Measurements from ENCODE around the gene PTPRR. TPM values are rescaled to one million over a fixed set of nuclear protein-coding genes. Genes with fewer than 3 reads are reported as not detected.

PTPRR gene
- total RNA-seq, 4 donors from 2014 or later, result 0.15 TPM; not detected in 3

GRCh38 chr12:70962226-70962794 is 41.8 kb upstream of the PTPRR start:
- intact Hi-C loops (cut with DNase I; ENCODE audit: low total_unique reads), result no loop called here
- 42 to 50% methylated on average over 2 of the region's 2 CpGs for WGBS, 2 donors

GRCh38 chr12:70960484-70960883 is 39.9 kb upstream of the PTPRR start:
- no peak for DNase-seq (ENCODE audit: low spot score in 2 of 2)
- H3K4me3 ChIP-seq (ENCODE audit: low read depth, poor library complexity, severe bottlenecking), result no peak overlapping the region
- WGBS, 2 donors, result 80 to 84% methylated on average over 1 of the region's 1 CpG
- intact Hi-C loops (cut with DNase I; ENCODE audit: low total_unique reads), result no loop called here
- no peak for TF ChIP-seq POLR2A (IDR thresholded peaks at IDR 0.05)
- TF ChIP-seq CTCF (IDR thresholded peaks at IDR 0.05), result no peak

More at GRCh38 chr12:70962226-70962794, 41.8 kb upstream of the PTPRR start:
- DNase-seq (ENCODE audit: low spot score in 2 of 2), result no peak
- H3K4me3 ChIP-seq (ENCODE audit: low read depth, poor library complexity, severe bottlenecking), result no peak overlapping the region
- TF ChIP-seq CTCF (IDR thresholded peaks at IDR 0.05) (no peak), POLR2A (IDR thresholded peaks at IDR 0.05) (no peak)

- TF ChIP-seq CTCF (IDR thresholded peaks at IDR 0.05) (no peak), POLR2A (IDR thresholded peaks at IDR 0.05) (no peak)
- no peak for DNase-seq (ENCODE audit: low spot score in 2 of 2)
- intact Hi-C loops (cut with DNase I; ENCODE audit: low total_unique reads), result no loop called here
- no peak overlapping the region for H3K4me3 ChIP-seq (ENCODE audit: low read depth, poor library complexity, severe bottlenecking)
- 96 to 98% methylated on average over 1 of the region's 1 CpG for WGBS, 2 donors
Measured at GRCh38 chr12:70955415-70955814, 34.9 kb upstream of the PTPRR start.

- no peak overlapping the region for H3K4me3 ChIP-seq (ENCODE audit: low read depth, poor library complexity, severe bottlenecking)
- TF ChIP-seq CTCF (IDR thresholded peaks at IDR 0.05) (no peak), POLR2A (IDR thresholded peaks at IDR 0.05) (no peak)
- DNase-seq (ENCODE audit: low spot score in 2 of 2), result no peak
- intact Hi-C loops (cut with DNase I; ENCODE audit: low total_unique reads), result no loop called here
- WGBS, 2 donors, result 86 to 89% methylated on average over 2 of the region's 2 CpGs
Measured at GRCh38 chr12:70950451-70950850, 29.9 kb upstream of the PTPRR start.

GRCh38 chr12:70948976-70949336 is 28.4 kb upstream of the PTPRR start:
- no peak overlapping the region for H3K4me3 ChIP-seq (ENCODE audit: low read depth, poor library complexity, severe bottlenecking)
- intact Hi-C loops (cut with DNase I; ENCODE audit: low total_unique reads), result no loop called here
- DNase-seq (ENCODE audit: low spot score in 2 of 2), result peak in 1 of 2 donors; percentile 59
- TF ChIP-seq POLR2A (IDR thresholded peaks at IDR 0.05), result no peak
- no peak for TF ChIP-seq CTCF (IDR thresholded peaks at IDR 0.05)
